Activated CD4-positive, alpha-beta T cell treated with anti-CD3 and anti-CD28 coated beads for 36 hours (primary cell): Measurements from ENCODE around the gene PDE2A. TPM values are rescaled to one million over a fixed set of nuclear protein-coding genes. Genes with fewer than 3 reads are reported as not detected.

Experiments
- ATAC-seq: fragments of 200-7000 bp; cut with Tn5 transposase; one replicate; pipeline ENCODE4 v1.10.0; 2021; ENCODE audit warnings: mild to moderate bottlenecking, moderate library complexity
- CTCF ChIA-PET: fragments of 350-600 bp; sonication (Branson Sonifier 250); formaldehyde crosslinking; loops from one replicate; lab custom pipeline; 2021; ENCODE audit warnings: antibody characterized with exemption; lab: Charles Lee
- POLR2A ChIA-PET: fragments of 350-600 bp; sonication (Branson Sonifier 250); formaldehyde crosslinking; loops from one replicate; lab custom pipeline; 2021; ENCODE audit warnings: antibody characterized with exemption, inconsistent platforms; lab: Charles Lee
- DNase-seq: peaks from one replicate; pipeline ENCODE4 v3.0.0-alpha.2; 2020
- H3K27ac Mint-ChIP-seq: one replicate; pipeline ENCODE4 v1.8.0; 2021; ENCODE audit warnings: mixed read lengths
- H3K27me3 Mint-ChIP-seq: one replicate; pipeline ENCODE4 v1.8.0; 2021; ENCODE audit warnings: mixed read lengths
- H3K36me3 Mint-ChIP-seq: one replicate; pipeline ENCODE4 v1.8.0; 2021; ENCODE audit warnings: low read depth, mixed read lengths
- H3K4me1 Mint-ChIP-seq: one replicate; pipeline ENCODE4 v1.8.0; 2021; ENCODE audit warnings: mixed read lengths
- H3K4me3 Mint-ChIP-seq: one replicate; pipeline ENCODE4 v1.8.0; 2021; ENCODE audit warnings: mild to moderate bottlenecking, moderate library complexity, mixed read lengths
- H3K9me3 Mint-ChIP-seq: one replicate; pipeline ENCODE4 v1.8.0; 2021; ENCODE audit warnings: low read depth, mixed read lengths
- intact Hi-C, 2 experiments: fragments of 100-400 bp; cut with DNase I in 1 of 2; cut with micrococcal nuclease in 1 of 2; formaldehyde crosslinking; loops; one replicate each; pipeline versions ENCODE4 v1.14.2 to v1.15.1; 2022 to 2024; cut with DNase I, micrococcal nuclease
- total RNA-seq, 2 experiments: library from RNA; stranded (reverse); gene quantifications; one replicate each; pipeline ENCODE4 v1.2.3, GENCODE V29; 2021

PDE2A gene
- under 1 TPM; 0.30 to 0.73 TPM for total RNA-seq

DNA sequence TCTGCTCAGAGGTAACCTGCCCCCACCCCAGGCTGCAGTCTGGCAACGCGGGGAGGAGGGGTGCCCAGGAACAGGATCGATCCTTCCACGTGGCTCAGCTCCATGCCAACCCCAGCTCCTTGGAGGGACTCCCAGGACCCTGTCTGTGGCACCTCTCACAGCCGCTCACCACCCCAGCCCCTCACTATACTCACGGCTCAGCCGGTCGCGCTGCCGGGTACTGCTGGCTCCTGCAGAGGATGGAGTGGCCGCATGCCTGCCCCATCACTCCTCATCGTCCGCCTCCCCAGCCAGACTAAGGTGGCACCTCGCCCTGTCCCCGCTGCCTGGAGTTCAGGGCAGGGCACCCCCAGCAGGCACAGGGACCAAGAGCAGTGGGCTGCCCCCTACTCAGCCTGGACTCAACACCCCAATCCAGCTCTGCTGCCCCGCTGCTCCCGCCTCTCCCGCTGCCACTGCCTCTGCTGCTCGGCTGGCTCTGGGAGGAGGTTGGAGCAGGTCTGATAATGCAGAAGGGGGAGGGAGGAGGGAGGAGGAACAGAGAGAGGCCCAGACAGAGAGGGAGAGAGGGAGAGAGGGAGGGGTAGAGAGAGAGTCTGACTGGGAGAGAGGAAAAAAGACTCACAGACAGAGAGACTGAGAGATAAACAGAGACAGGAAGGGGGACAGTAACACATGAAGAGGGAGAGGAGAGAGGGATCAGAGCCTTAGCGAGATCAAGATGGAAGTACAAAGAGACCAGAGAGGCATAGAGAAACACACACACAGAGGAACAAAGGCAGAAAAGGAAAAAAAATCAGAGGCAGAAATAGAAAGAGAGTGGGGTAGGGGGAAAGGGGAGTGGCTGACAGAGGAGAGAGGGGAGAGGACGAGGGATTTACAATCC is at the start of gene PDE2A:
Gene PDE2A (minus strand): TSS at position 480 of the 886 bp plus-strand sequence. CDS start 215 bp downstream, at position 265.
- H3K9me3 Mint-ChIP-seq, result no peaks in the 10 kb centered on the region
- ATAC-seq (no peak), DNase-seq (no peak)
- ChIA-PET CTCF (interaction anchor here (1.7 kb wide), 1 partner anchor 10 kb away, joined by 6 read pairs; no protein-coding TSS in a partner anchor), POLR2A (no interaction called here)
- intact Hi-C loops, result no loop called here
- H3K4me3 Mint-ChIP-seq, result no peak within 1 kb of the TSS
- H3K4me1 Mint-ChIP-seq, result peaks cover 5% of the 10 kb centered on the region
- no peaks in the 10 kb centered on the region for H3K36me3 Mint-ChIP-seq
- no peak within 1 kb of the TSS for H3K27ac Mint-ChIP-seq
- H3K27me3 Mint-ChIP-seq, result peaks cover 59% of the 10 kb centered on the region

DNA sequence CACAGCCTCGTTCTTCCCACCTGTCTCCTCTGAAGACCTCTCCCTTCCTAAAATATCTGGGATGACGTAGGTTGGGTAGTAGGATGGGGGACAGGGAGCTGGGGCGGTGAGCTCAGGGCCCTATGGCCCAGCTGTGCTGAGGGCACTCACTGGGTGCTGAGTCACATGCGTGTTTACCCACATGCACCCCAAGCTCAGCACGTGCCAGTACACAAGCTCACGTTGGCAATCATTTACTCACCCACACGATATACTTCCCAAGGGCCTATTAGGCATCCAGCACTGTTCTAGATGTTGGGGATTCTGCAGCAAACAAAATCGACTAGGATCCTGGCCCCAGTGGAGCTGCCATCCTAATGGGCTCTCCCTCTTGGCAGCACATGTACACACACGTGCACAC is 49.3 kb upstream of the PDE2A start:
- intact Hi-C loops, result loop anchor here (2.0 to 10.0 kb wide), 3 partner anchors 89 to 521 kb away; partner anchors contain the start of gene FCHSD2 (in 2 of the 2)
- Mint-ChIP-seq H3K9me3 (no peaks in the 10 kb centered on the region), H3K4me3 (no peak overlapping the region), H3K36me3 (peaks cover 9% of the 10 kb centered on the region), H3K4me1 (peaks cover 43% of the 10 kb centered on the region), H3K27ac (peak overlapping the region; percentile 75), H3K27me3 (no peaks in the 10 kb centered on the region)
- DNase-seq (no peak), ATAC-seq (no peak)
- ChIA-PET CTCF (interaction anchor here (1.3 to 5.0 kb wide), 6 partner anchors 39 to 455 kb away, joined by 4 to 60 read pairs (median 9); partner anchors contain the start of gene STARD10), POLR2A (interaction anchor here (1.8 to 2.0 kb wide), 2 partner anchors 71 to 90 kb away, joined by 5 to 7 read pairs; partner anchors contain the start of gene STARD10)

DNA sequence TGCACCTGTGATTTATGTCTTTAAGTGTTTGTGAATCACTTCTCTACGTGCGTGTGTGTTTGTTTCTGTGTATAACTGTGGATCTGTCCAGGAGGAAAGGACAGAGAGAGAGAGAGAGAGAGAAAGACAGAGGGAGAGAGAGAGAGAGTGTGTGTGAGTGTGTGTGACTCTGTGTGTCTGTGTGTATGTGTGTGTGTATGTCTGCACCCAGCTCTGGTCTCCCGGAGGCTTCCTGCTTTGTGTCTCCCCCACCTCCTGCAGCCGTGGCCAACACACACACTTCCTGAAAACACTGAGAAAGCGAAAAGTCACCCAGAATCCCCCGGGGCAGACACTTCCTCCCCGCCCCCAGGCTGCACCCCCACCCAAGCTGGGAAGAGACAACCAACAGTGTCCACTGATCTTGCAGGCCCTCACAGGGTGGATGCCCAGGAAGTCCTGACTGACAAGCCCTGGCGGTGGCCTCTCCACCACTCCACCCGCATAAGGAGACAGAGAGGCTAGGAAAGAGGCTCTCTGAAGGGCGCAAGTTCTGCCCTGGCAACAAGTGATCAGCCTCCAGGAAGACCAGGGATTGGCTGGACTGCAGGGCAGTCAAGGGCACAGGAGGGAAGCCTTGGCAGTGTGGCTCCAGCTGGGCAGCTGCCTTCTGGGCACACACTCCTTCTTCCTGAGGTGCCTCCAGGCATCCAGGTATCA is 48.0 kb upstream of the PDE2A start:
- intact Hi-C loops, result loop anchor here (1.0 to 10.0 kb wide), 7 partner anchors 14 to 523 kb away; partner anchors contain the start of genes ARAP1 (in 2 of the 2), FCHSD2 (in 2 of the 2) and ATG16L2 (in 1 of the 2)
- H3K27ac Mint-ChIP-seq, result peak overlapping the region; percentile 96
- peak overlapping the region; percentile 92 for H3K4me3 Mint-ChIP-seq
- ChIA-PET POLR2A (interaction anchor here (0.6 to 2.0 kb wide), 4 partner anchors 53 to 419 kb away, joined by 3 to 7 read pairs (median 4); partner anchors contain the start of gene STARD10), CTCF (interaction anchor here (0.6 to 5.0 kb wide), 12 partner anchors 10 to 457 kb away, joined by 3 to 60 read pairs (median 4); partner anchors contain the start of gene STARD10)
- no peaks in the 10 kb centered on the region for H3K27me3 Mint-ChIP-seq
- DNase-seq (peak; percentile 89), ATAC-seq (peak; percentile 91)
- H3K9me3 Mint-ChIP-seq, result no peaks in the 10 kb centered on the region
- H3K36me3 Mint-ChIP-seq, result peaks cover 12% of the 10 kb centered on the region
- H3K4me1 Mint-ChIP-seq, result peaks cover 48% of the 10 kb centered on the region

DNA sequence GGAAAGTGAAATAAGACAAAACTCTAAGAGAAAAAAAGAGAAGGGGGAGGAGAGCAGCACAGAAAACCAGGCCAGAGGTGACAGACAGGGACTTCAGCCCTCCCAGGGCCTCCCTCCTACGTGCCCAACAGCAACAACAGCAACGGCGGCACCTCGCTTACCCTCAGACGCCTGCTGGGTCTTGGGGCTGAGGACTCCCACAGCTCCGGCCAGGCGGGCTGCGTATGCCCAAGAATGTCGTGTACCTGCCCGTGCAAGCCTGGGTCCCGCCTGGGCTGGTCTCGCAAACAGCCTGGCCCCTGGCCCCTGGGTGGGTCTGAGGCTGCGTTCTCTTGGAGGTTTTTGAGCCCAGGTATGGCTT is 47.4 kb upstream of the PDE2A start:
- ChIA-PET CTCF (interaction anchor here (0.6 to 5.0 kb wide), 8 partner anchors 10 to 91 kb away, joined by 3 to 60 read pairs (median 4); partner anchors contain the start of gene STARD10), POLR2A (interaction anchor here (0.6 to 2.0 kb wide), 4 partner anchors 54 to 420 kb away, joined by 3 to 7 read pairs (median 4); partner anchors contain the start of gene STARD10)
- peak; percentile 27 for ATAC-seq

DNA sequence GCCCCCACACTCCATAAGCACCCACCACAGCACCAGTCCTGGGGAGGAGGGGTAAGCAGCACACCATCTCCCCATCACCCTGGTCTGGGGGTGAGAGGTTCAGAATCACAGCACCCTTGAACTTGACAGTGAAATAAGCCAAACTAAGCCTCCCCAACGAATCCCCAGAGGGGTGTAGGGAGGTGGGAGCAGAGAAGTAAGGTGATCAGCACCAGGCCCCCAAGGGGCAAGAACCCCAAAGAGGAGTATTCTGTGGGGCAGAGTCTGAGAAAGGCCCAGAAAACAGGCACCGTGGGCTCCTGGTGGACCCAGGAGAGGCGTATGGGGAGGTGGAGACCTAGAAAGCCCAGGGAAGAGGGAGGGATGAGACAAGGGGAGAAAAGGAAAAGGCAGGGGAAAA is 47.1 kb upstream of the PDE2A start:
- ChIA-PET CTCF (interaction anchor here (0.6 to 2.5 kb wide), 2 partner anchors 10 to 92 kb away, joined by 3 to 16 read pairs; no protein-coding TSS in a partner anchor), POLR2A (no interaction called here)
- DNase-seq, result no peak

More for the DNA sequence above, 47.4 kb upstream of the PDE2A start:
- peaks cover 51% of the 10 kb centered on the region for H3K4me1 Mint-ChIP-seq
- peak; percentile 71 for DNase-seq
- H3K27ac Mint-ChIP-seq, result peak overlapping the region; percentile 96
- H3K9me3 Mint-ChIP-seq, result no peaks in the 10 kb centered on the region
- H3K27me3 Mint-ChIP-seq, result no peaks in the 10 kb centered on the region
- intact Hi-C loops, result loop anchor here (1.0 to 10.0 kb wide), 7 partner anchors 15 to 523 kb away; partner anchors contain the start of genes ARAP1 (in 2 of the 2), FCHSD2 (in 2 of the 2) and ATG16L2 (in 1 of the 2)
- peaks cover 12% of the 10 kb centered on the region for H3K36me3 Mint-ChIP-seq
- H3K4me3 Mint-ChIP-seq, result peak overlapping the region; percentile 92

DNA sequence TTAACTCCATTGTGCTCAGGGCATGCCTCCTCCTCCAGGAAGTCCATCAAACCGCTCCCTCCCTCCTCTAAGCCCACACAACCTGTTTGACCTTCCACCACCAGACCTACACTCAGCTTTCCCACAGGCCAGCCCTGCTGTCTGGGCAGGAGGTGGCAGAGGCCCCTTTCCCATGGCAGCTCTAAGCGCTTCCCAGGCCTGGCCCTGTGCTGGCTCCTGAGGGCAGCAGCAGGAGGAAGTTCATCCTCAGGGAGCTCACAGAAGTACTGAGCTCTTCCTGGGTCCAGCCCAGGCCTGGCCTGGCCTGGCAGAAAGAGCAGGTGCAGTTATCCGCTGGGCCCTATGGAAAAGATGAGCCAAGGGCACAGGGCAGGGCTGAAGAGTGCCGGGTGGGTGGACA is 46.6 kb upstream of the PDE2A start:
- CTCF ChIA-PET, result interaction anchor here (1.0 kb wide), 1 partner anchor 8 kb away, joined by 3 read pairs; no protein-coding TSS in a partner anchor
- Mint-ChIP-seq H3K27me3 (no peaks in the 10 kb centered on the region), H3K27ac (peak overlapping the region; percentile 96), H3K36me3 (peaks cover 12% of the 10 kb centered on the region), H3K9me3 (no peaks in the 10 kb centered on the region), H3K4me3 (peak overlapping the region; percentile 92), H3K4me1 (peaks cover 56% of the 10 kb centered on the region)
- intact Hi-C loops, result loop anchor here (10.0 kb wide), 2 partner anchors 424 to 524 kb away; partner anchors contain the start of gene FCHSD2 (in 2 of the 2)
- POLR2A ChIA-PET, result interaction anchor here (1.0 to 1.1 kb wide), 2 partner anchors 92 to 422 kb away, joined by 3 to 5 read pairs; partner anchors contain the start of gene FCHSD2
- DNase-seq (no peak), ATAC-seq (no peak)

More for the DNA sequence above, 47.1 kb upstream of the PDE2A start:
- Mint-ChIP-seq H3K4me1 (peaks cover 52% of the 10 kb centered on the region), H3K36me3 (peaks cover 12% of the 10 kb centered on the region), H3K9me3 (no peaks in the 10 kb centered on the region), H3K4me3 (peak overlapping the region; percentile 92), H3K27me3 (no peaks in the 10 kb centered on the region), H3K27ac (peak overlapping the region; percentile 96)
- intact Hi-C loops, result loop anchor here (10.0 kb wide), 2 partner anchors 424 to 524 kb away; partner anchors contain the start of gene FCHSD2 (in 2 of the 2)
- ATAC-seq, result no peak

DNA sequence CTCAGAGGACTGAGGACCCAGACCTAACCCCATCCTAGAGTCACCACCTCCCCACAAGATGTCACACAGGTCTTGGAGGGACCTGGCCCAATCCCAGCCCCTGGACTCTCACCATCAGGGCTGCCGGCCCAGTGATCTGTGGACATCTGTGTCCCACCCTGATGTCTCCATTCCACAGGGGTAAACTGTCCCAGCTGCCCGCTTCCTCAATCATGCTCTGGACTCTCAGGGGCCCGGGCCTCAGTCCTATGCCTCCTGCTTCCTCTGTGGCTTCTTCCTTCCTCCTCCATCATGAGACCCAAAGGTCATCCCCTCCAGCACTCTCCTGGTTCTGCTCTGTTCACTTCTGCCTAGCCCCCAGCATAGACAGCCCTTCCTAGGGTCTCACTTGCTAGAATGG is 45.8 kb upstream of the PDE2A start:
- Mint-ChIP-seq H3K36me3 (peaks cover 12% of the 10 kb centered on the region), H3K27me3 (no peaks in the 10 kb centered on the region), H3K4me3 (peak overlapping the region; percentile 92), H3K27ac (peak overlapping the region; percentile 96), H3K9me3 (no peaks in the 10 kb centered on the region), H3K4me1 (peaks cover 53% of the 10 kb centered on the region)
- ChIA-PET POLR2A (interaction anchor here (1.0 to 1.1 kb wide), 2 partner anchors 93 to 422 kb away, joined by 3 to 5 read pairs; partner anchors contain the start of gene FCHSD2), CTCF (interaction anchor here (0.5 to 1.0 kb wide), 4 partner anchors 9 to 181 kb away, joined by 3 read pairs; no protein-coding TSS in a partner anchor)
- ATAC-seq, result no peak
- no peak for DNase-seq
- intact Hi-C loops, result loop anchor here (10.0 kb wide), 2 partner anchors 425 to 525 kb away; partner anchors contain the start of gene FCHSD2 (in 2 of the 2)

DNA sequence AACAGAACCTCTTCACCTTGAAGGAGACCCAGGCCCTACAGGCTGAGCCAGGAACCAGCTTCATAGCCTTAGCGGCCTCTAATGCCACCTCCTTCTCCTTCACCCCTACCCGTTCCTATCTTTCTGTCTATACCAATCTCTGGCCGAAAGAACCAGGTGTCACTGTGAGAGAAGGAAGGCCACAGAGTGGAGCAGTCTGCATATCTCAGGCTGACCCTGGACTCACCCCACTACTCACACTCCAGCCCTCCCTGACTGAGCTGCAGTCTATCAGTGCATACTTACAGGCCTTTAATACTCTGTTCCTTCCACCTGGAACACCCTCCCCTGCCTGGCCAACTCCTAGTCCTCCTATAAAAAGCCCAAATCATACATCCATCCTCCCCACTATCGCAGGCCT is 45.3 kb upstream of the PDE2A start:
- intact Hi-C loops, result no loop called here
- no peak for DNase-seq
- no peaks in the 10 kb centered on the region for H3K9me3 Mint-ChIP-seq
- H3K4me1 Mint-ChIP-seq, result peaks cover 49% of the 10 kb centered on the region
- H3K4me3 Mint-ChIP-seq, result peak overlapping the region; percentile 92
- H3K36me3 Mint-ChIP-seq, result peaks cover 12% of the 10 kb centered on the region
- ChIA-PET CTCF (interaction anchor here (0.5 to 0.9 kb wide), 3 partner anchors 113 to 181 kb away, joined by 3 read pairs; no protein-coding TSS in a partner anchor), POLR2A (interaction anchor here (1.1 kb wide), 1 partner anchor 423 kb away, joined by 5 read pairs; the partner anchor contains the start of gene FCHSD2)
- ATAC-seq, result no peak
- peak overlapping the region; percentile 96 for H3K27ac Mint-ChIP-seq
- H3K27me3 Mint-ChIP-seq, result no peaks in the 10 kb centered on the region

DNA sequence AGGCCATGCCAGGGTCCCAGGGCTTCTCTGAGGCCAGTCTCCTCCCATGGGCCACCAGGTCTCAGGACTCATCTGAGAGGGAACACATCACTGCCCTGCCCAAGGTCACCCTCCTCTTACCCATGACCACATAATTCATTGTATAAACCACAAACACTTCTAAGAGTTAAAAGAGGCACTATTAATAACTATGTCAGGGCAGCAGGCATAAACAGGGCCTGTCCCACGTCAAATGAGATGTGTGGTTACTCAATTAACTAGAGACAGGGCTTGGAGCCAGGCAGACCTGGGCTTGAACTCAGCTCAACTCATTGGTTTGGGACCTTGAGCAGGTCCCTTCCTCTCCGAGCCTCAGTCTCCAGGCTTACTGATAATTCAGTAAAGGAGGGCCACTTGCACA is 44.9 kb upstream of the PDE2A start:
- H3K4me1 Mint-ChIP-seq, result peaks cover 49% of the 10 kb centered on the region
- H3K27me3 Mint-ChIP-seq, result no peaks in the 10 kb centered on the region
- no peak overlapping the region for H3K4me3 Mint-ChIP-seq
- H3K27ac Mint-ChIP-seq, result no peak overlapping the region
- intact Hi-C loops, result no loop called here
- ChIA-PET CTCF (interaction anchor here (0.6 kb wide), 1 partner anchor 128 kb away, joined by 3 read pairs; no protein-coding TSS in a partner anchor), POLR2A (no interaction called here)
- no peaks in the 10 kb centered on the region for H3K9me3 Mint-ChIP-seq
- ATAC-seq (no peak), DNase-seq (no peak)
- peaks cover 12% of the 10 kb centered on the region for H3K36me3 Mint-ChIP-seq

DNA sequence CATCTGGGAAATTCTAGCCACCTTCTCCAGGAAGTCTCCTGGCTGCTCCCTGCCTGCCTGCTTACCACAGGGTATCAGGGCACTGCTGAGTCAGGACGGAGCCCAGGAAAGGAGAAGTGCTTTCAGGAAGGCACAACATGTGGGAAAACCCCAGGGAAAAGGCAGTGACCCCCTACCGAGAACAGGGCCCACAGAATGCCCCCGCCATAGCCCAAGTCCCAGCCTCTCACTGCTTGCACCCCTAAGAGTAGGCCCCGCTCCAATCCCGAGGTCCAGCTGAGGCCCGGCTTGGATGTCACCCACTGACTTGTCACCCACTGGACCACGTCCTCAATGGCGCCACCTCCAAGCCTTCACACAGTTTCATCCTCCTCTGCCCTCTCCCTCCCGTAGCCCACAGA is 43.9 kb upstream of the PDE2A start:
- Mint-ChIP-seq H3K4me1 (peaks cover 44% of the 10 kb centered on the region), H3K27ac (peak overlapping the region; percentile 4), H3K4me3 (no peak overlapping the region), H3K36me3 (peaks cover 12% of the 10 kb centered on the region), H3K27me3 (no peaks in the 10 kb centered on the region), H3K9me3 (no peaks in the 10 kb centered on the region)
- intact Hi-C loops, result no loop called here
- no peak for DNase-seq
- CTCF ChIA-PET, result interaction anchor here (0.6 to 1.5 kb wide), 3 partner anchors 114 to 1097 kb away, joined by 3 to 4 read pairs (median 3); no protein-coding TSS in a partner anchor
- POLR2A ChIA-PET, result no interaction called here
- ATAC-seq, result no peak
